ENCODE measurements around the gene SMG6.

The SMG6 gene

GRCh38 chr17:2250140-2251095 is 53.2 kb downstream of the SMG6 start:
- peaks cover 4% of the 10 kb centered on the region for H3K27me3 Mint-ChIP-seq (ENCODE audit: low read depth, poor library complexity)
- H3K36me3 Mint-ChIP-seq (ENCODE audit: low read depth) = peaks cover 50% of the 10 kb centered on the region
- no peak overlapping the region for H3K27ac Mint-ChIP-seq
- peaks cover 4% of the 10 kb centered on the region for H3K4me1 Mint-ChIP-seq
- no peak for TF ChIP-seq CTCF (IDR thresholded peaks at IDR 0.05)
- peaks cover 6% of the 10 kb centered on the region for H3K9me3 Mint-ChIP-seq
- H3K4me3 Mint-ChIP-seq = no peak overlapping the region
- no peak for DNase-seq

- Mint-ChIP-seq H3K27ac (no peak overlapping the region), H3K36me3 (ENCODE audit: low read depth) (peaks cover 48% of the 10 kb centered on the region), H3K9me3 (no peaks in the 10 kb centered on the region), H3K27me3 (ENCODE audit: low read depth, poor library complexity) (no peaks in the 10 kb centered on the region), H3K4me1 (peaks cover 4% of the 10 kb centered on the region), H3K4me3 (no peak overlapping the region)
- DNase-seq = no peak
- no peak for TF ChIP-seq CTCF (IDR thresholded peaks at IDR 0.05)
These were observed 56.6 kb downstream of the SMG6 start for GRCh38 chr17:2247005-2247404.

GRCh38 chr17:2244545-2245525 is 58.8 kb downstream of the SMG6 start:
- H3K27ac Mint-ChIP-seq = no peak overlapping the region
- H3K9me3 Mint-ChIP-seq = no peaks in the 10 kb centered on the region
- DNase-seq = peak; percentile 83
- no peaks in the 10 kb centered on the region for H3K27me3 Mint-ChIP-seq (ENCODE audit: low read depth, poor library complexity)
- no peak overlapping the region for H3K4me3 Mint-ChIP-seq
- peaks cover 11% of the 10 kb centered on the region for H3K4me1 Mint-ChIP-seq
- peak; percentile 94 for TF ChIP-seq CTCF (IDR thresholded peaks at IDR 0.05)
- H3K36me3 Mint-ChIP-seq (ENCODE audit: low read depth) = peaks cover 59% of the 10 kb centered on the region

- no peak for DNase-seq
- TF ChIP-seq CTCF (IDR thresholded peaks at IDR 0.05) = no peak
- no peaks in the 10 kb centered on the region for H3K27me3 Mint-ChIP-seq (ENCODE audit: low read depth, poor library complexity)
- peaks cover 13% of the 10 kb centered on the region for H3K4me1 Mint-ChIP-seq
- no peaks in the 10 kb centered on the region for H3K9me3 Mint-ChIP-seq
- H3K36me3 Mint-ChIP-seq (ENCODE audit: low read depth) = peaks cover 51% of the 10 kb centered on the region
- H3K4me3 Mint-ChIP-seq = no peak overlapping the region
- H3K27ac Mint-ChIP-seq = no peak overlapping the region
These were observed 59.6 kb downstream of the SMG6 start for GRCh38 chr17:2243953-2244352.

GRCh38 chr17:2241823-2242222 is 61.8 kb downstream of the SMG6 start:
- TF ChIP-seq CTCF (IDR thresholded peaks at IDR 0.05) = no peak
- Mint-ChIP-seq H3K4me1 (peaks cover 29% of the 10 kb centered on the region), H3K9me3 (no peaks in the 10 kb centered on the region), H3K36me3 (ENCODE audit: low read depth) (peaks cover 43% of the 10 kb centered on the region), H3K27me3 (ENCODE audit: low read depth, poor library complexity) (no peaks in the 10 kb centered on the region), H3K4me3 (no peak overlapping the region), H3K27ac (no peak overlapping the region)
- DNase-seq = no peak

All from nephron progenitor cell (in vitro differentiated cells).